Subcutaneous adipose tissue (tissue), 4 donors: Measurements from ENCODE around the gene SNAI1. TPM values are rescaled to one million over a fixed set of nuclear protein-coding genes. Genes with fewer than 3 reads are reported as not detected.

Experiments
- CTCF ChIP-seq: fragments of 450-650 bp; IDR thresholded peaks from one replicate; pipeline ENCODE4 v1.5.1; 2016; ENCODE audit warnings: low read depth, mild to moderate bottlenecking, control low read depth, antibody characterized with exemption, moderate library complexity
- total RNA-seq, 4 donors: library from RNA; depleted of rRNA; stranded (reverse); fragments of >200 nt; gene quantifications; one replicate each; pipeline ENCODE4 v1.1.0, GENCODE V29; 2016

The SNAI1 gene
- total RNA-seq, 4 donors from 2014 or later, result 1.2 to 5.5 (median 4.2) TPM

- no peak for TF ChIP-seq CTCF
These were observed 27.6 kb upstream of the SNAI1 start for GRCh38 chr20:49955167-49955566.

- TF ChIP-seq CTCF, result no peak
These were observed 26.1 kb upstream of the SNAI1 start for GRCh38 chr20:49956689-49957088.

GRCh38 chr20:49961413-49961812 is 21.4 kb upstream of the SNAI1 start:
- TF ChIP-seq CTCF, result no peak

GRCh38 chr20:49964964-49965780 is 17.6 kb upstream of the SNAI1 start:
- no peak for TF ChIP-seq CTCF

GRCh38 chr20:49965781-49966305 is 16.9 kb upstream of the SNAI1 start:
- TF ChIP-seq CTCF, result no peak

- TF ChIP-seq CTCF, result no peak
These were observed 15.9 kb upstream of the SNAI1 start for GRCh38 chr20:49966861-49967260.

GRCh38 chr20:49969234-49969633 is 13.5 kb upstream of the SNAI1 start:
- no peak for TF ChIP-seq CTCF
